ENCODE measurements around the gene LAMB1. TPM values are rescaled to one million over a fixed set of nuclear protein-coding genes. Genes with fewer than 3 reads are reported as not detected.

LAMB1 gene
- total RNA-seq, 1 donor from 2014 or later, result 245 TPM

- no peak for TF ChIP-seq CTCF (IDR thresholded peaks at IDR 0.05; ENCODE audit: insufficient read depth, low read length, poor library complexity, severe bottlenecking)
Measured at GRCh38 chr7:108012499-108013430, 9.8 kb upstream of the LAMB1 start.

GRCh38 chr7:108010377-108010776, 7.4 kb upstream of the LAMB1 start:
- Histone ChIP-seq H3K36me3 (ENCODE audit: control insufficient read depth, insufficient read depth, low read length) (no peaks in the 10 kb centered on the region), H3K4me3 (ENCODE audit: low read depth, low read length) (no peak overlapping the region), H3K27me3 (ENCODE audit: control insufficient read depth, insufficient read depth, low read length) (no peaks in the 10 kb centered on the region)
- DNase-seq (ENCODE audit: low read depth), result no peak
- TF ChIP-seq CTCF (IDR thresholded peaks at IDR 0.05; ENCODE audit: insufficient read depth, low read length, poor library complexity, severe bottlenecking), result no peak

More at GRCh38 chr7:108012499-108013430, 9.8 kb upstream of the LAMB1 start:
- H3K4me3 ChIP-seq (ENCODE audit: low read depth, low read length), result no peak overlapping the region
- H3K36me3 ChIP-seq (ENCODE audit: control insufficient read depth, insufficient read depth, low read length), result no peaks in the 10 kb centered on the region
- DNase-seq (ENCODE audit: low read depth), result no peak
- H3K27me3 ChIP-seq (ENCODE audit: control insufficient read depth, insufficient read depth, low read length), result no peaks in the 10 kb centered on the region

- no peak overlapping the region for H3K4me3 ChIP-seq (ENCODE audit: low read depth, low read length)
- no peaks in the 10 kb centered on the region for H3K27me3 ChIP-seq (ENCODE audit: control insufficient read depth, insufficient read depth, low read length)
- no peak for TF ChIP-seq CTCF (IDR thresholded peaks at IDR 0.05; ENCODE audit: insufficient read depth, low read length, poor library complexity, severe bottlenecking)
- DNase-seq (ENCODE audit: low read depth), result no peak
- no peaks in the 10 kb centered on the region for H3K36me3 ChIP-seq (ENCODE audit: control insufficient read depth, insufficient read depth, low read length)
Measured at GRCh38 chr7:108009873-108010272, 6.9 kb upstream of the LAMB1 start.

GRCh38 chr7:108008827-108009226, 5.9 kb upstream of the LAMB1 start:
- Histone ChIP-seq H3K4me3 (ENCODE audit: low read depth, low read length) (no peak overlapping the region), H3K27me3 (ENCODE audit: control insufficient read depth, insufficient read depth, low read length) (no peaks in the 10 kb centered on the region), H3K36me3 (ENCODE audit: control insufficient read depth, insufficient read depth, low read length) (no peaks in the 10 kb centered on the region)
- no peak for TF ChIP-seq CTCF (IDR thresholded peaks at IDR 0.05; ENCODE audit: insufficient read depth, low read length, poor library complexity, severe bottlenecking)
- no peak for DNase-seq (ENCODE audit: low read depth)

- Histone ChIP-seq H3K27me3 (ENCODE audit: control insufficient read depth, insufficient read depth, low read length) (no peaks in the 10 kb centered on the region), H3K36me3 (ENCODE audit: control insufficient read depth, insufficient read depth, low read length) (no peaks in the 10 kb centered on the region), H3K4me3 (ENCODE audit: low read depth, low read length) (no peak overlapping the region)
- no peak for TF ChIP-seq CTCF (IDR thresholded peaks at IDR 0.05; ENCODE audit: insufficient read depth, low read length, poor library complexity, severe bottlenecking)
- DNase-seq (ENCODE audit: low read depth), result no peak
Measured at GRCh38 chr7:108008240-108008639, 5.3 kb upstream of the LAMB1 start.
